AG08395 (cell line): ENCODE results near the gene SNX18.

Experiments used
- DNase-seq: peaks from one replicate; pipeline ENCODE4 v3.0.0; 2012; ENCODE audit warnings: mixed read lengths, low spot score

SNX18 gene

DNA sequence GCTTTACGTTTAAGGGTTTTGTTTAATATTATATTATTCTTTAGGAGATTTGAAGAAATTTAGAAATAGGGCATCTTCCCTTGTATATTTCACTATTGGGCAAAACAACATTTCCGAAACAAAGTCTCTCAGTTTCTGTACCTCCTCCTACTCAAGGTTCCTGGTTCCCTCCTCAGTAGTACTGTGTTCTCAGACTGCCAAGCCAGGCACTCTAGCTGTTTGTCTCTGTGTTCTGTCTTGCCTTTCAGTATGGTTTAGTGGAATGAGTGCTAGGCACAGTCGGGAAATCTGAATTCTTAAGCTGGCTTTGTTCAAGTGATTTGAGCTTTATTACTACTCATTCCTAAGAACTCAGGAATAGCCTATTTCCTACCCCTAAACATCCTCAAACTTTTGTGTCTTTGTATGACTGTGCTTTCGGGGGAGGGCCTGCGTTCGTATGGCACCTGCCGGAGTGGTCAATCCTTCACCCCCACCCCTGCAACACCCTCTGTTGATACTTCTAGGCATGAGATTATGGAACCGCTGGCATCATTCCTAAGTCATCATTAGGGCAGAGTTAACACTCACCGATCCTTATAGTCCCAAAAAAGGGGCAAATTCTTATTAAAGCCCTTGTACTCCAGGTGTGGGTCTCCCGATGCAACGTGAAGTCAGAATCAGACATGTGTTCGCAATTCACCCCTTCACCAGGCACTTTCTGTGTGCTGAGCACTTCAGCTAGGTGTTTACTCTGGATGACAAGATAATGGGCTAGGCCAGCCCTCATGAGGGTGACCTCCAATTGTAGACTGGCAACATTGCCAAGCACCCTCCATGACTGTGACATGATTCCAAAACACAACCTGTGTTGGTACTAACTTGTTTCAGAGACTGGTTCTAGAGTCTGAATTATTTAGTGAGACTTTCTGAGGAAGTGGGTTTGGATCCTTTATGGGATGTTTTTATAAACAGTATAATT, 24.5 kb downstream of the SNX18 start:
- DNase-seq = no peak

DNA sequence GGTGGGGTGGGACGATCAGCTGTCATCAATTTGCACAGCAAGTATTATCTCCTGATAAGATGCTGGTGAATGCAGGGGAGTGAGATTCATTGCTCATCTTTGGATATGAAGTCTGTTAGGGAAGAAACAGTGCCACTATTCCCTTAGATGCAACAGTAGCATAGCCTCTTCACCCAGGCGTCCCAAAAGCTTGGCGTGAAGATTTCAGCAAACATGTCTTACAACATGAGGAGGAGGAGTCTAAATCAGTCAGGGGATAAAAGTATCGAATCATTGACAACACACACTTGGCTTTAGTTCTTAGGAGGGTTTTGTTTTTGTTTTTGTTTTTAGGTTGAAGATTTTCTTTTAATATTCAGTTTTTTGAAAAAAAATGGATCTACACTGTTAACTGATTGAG, 26.5 kb downstream of the SNX18 start:
- DNase-seq = no peak

DNA sequence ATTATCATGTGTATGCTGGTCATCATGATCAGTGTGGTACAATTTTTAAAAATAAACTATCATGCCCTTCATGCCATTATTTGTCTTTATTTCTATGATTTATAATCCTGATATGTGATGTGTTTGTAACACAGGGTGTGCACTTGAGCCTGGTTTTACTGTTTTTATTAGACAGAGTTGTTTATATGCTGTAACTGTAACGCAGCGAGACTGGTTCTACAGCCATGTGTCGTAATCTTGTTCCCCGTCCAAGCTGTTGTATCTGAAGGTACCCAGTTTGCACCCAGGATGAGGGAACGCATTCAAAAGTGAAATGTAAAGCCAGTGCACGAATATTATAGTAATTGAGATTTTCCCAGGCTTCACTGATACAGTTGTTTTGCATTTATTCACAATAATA, 28.2 kb downstream of the SNX18 start:
- DNase-seq = no peak

DNA sequence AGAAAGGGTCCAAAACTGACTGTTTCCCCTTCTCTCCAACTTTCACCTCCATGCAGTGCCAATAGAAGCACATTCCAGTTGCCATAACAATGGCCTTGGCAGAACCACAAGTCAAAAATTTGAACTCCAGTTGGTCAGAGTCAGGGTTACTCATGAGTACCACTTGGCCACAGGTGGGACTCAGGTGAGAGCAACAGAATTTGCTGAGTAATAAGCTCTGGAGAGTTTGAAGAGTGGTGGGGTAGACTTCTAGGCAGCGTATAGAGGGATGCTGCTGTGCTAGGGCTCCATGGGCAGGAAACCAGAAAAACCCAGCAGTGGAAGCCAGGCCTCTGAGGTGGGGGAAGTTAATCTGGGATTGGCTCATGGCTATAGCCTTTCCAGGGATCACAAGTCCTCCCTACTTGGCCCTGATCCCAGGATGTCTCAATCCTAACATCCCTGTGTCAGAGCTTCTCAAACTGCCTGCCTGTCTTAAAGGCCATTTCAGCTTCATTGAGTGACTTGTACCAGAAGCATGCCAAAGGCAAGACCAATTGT, 30.2 kb downstream of the SNX18 start:
- DNase-seq = peak; percentile 78

DNA sequence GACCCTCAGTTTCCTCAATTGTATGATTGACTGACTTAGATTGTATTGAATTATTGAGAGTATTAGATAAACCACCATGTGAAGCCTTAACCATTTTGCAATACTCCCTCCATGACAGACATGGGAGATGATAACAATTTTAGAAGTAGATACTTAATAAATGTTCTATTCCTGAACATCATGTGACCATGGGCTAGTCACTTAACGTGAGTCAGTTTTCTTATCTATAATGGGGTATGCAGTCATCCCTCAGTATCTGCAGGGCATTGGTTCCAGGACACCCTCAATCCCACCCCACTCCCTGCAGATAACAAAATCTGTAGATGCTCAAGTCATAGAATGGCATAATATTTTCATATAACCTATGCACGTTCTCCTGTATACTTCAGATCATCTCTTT, 31.0 kb downstream of the SNX18 start:
- DNase-seq = no peak

DNA sequence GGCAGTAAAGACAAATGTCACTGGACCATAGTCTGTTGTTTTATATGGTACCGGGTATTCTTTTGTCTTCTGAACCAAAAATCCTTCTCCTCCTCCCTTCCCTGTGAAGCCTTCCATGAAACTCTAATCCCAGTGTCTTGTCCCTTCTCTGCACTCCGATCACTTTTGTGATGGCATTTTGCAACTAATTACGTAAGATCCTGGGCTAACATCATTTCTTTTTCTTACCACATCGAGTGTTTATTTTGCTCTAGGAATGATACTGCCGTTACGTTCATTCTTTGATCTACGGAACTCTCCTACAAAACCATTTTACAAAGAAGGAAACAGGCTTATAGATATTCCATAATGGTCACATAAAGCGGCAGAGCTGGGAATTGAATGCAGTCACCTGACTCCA, 33.7 kb downstream of the SNX18 start:
- no peak for DNase-seq

DNA sequence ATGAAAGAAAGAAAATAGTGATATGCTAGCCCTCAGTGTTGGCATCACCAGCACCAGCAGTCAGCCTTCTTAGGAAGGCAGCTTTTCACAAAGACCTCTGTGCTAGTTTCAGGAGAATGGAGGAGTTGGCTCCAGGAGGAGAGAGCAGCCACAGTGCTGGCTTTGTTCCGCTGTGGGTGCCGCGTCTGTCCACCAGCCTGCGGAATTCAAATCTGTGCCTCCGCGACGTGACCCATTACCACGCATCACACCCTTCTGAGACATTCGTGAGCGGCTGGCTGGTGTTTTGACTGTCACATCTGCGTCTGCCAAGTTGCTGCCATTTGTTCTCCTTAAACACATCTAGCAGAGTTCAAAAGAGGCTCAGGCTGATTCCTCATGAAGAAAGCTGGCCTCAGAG, 34.4 kb downstream of the SNX18 start:
- no peak for DNase-seq

DNA sequence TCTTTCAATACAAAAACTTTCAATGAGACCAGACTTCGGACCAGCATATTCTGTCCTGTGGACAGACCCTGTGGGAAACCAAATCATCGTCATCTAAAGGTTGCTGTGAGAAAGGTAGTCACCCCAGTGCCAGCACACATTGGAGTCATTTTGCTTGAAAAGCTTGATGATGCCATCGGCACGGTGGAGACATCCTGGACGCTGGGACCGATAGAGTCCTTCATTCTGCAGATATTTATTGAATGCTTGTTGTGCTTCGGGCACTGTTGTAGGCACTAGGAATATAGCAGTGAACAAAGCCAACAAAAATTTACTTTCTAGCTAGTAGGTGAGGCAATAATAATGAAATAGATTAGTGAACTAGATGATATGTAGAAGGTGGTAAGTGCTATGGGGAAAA, 34.9 kb downstream of the SNX18 start:
- DNase-seq = no peak

DNA sequence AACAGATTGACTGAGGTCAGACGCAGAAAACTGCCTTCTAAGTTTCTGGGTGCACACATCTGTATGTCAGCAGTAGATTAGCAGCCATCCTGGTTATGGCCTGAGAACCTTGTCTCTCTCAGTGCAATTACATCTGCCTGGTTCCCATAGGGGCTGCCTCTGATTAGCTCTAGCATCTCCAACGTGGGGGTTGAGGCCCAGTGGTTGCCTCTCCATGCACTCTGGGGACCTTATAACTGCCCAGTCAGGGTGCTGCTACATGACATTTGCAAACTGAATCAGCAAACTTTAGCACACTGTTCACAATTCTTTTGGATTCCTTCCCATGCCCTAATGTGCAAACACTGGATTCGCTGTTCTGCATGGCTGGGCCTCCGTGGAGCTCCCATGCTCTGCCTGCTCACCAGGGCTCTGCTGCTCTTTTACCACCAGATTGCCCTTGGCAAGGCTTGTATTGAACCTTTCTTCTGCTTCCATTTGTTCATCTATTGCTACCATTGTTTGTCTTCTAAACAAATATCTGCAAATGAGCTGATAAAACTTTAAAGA, 36.2 kb downstream of the SNX18 start:
- DNase-seq = no peak

DNA sequence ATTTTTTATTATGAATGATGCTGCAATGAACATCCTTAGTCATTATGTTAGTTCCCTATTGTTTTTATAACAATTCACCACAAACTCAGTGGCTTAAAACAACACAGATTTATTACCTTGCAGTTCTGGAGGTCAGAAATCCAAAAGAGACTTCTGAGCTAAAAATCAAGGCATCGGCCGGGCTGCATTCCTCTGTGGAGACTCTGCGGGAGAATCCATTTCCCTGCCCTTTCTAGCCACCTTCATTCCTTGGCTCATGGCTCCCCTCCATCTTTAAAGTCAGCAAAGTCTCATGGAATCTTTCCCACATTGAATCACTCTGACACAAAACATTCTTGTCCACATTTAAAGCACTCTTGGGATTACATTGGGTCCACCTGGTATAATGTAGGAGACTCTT, 38.6 kb downstream of the SNX18 start:
- no peak for DNase-seq

DNA sequence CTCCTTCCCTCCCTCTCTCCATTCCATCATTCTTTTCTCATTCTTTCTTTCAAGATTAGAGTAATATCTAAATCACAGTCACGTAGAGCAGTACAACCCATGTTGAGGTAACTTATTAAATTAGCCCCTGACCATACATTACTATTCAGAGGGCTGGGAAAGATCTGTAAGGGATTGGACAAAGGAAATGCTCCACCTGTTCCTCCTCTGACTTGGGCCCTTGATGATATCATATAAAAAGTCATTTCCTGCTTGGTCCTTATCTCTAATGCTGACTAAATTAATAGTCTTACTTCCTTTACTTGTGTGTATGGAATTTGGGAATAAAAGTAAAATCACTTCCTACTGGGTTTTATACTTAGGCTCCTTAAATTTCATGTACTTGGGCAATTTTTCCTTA, 40.8 kb downstream of the SNX18 start:
- DNase-seq = no peak

DNA sequence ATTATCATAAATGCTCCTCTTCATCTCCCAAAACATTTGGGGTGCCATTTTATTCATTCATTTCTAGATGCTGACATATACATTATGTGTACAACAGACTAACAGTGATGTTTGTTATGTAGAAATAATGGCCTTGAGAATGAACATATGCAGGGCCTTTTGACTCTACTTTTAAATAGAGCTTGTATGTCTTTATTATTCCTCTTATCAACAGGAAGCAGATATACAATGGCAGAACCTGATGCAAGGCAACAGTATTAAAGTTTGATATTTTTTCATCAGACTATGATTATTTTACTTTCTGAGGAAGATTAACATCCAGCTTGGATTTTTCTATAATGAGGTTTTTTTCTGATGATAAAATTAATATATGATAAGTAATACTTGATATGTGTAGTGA, 44.1 kb downstream of the SNX18 start:
- no peak for DNase-seq

DNA sequence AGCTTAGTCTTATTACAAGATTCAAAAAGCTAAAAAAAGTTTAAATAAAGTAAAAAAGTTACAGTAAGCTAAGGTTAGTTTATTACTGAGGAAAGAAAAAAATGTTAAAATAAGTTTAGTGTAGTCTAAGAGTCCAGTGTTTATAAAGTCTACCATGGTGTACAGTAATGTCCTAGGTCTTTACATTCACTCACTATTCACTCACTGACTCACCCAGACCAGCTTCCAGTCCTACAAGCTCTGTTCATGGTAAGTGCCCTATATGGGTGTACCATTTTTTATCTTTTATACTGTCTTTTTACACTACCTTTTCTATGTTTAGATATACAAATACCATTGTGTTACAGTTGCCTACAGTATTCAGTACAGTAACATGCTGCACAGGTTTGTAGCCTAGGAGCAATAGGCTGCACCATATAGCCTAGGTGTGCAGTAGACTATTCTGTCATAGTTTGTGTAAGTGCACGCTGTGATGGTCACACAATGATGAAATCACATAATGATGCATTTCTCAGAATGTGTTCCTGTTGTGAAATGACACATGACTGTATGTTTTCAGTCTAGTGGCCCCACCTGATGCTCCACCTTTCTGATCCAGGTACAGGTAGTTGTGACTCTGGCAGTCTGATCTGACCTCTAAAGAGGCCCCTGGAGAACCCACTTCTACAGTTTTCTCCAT, 45.7 kb downstream of the SNX18 start:
- DNase-seq = no peak

DNA sequence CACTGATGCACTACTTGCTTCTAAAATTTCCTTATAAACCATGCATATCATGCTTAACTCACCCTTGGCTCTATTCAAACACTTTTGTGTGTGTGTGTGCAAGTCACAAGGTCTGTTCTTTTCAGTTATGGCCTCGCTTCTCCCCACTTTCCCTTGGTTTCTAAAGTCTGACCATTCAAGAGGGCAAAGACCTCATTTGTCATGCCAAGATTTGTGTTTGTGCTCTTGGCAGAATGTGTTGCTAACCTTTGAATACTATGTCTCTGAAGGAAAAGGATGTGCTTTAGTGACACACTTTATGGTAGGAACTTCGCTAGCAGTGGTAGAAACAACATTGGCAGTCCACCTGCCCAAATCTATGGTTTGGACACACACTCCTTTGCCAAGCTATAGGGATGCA, 50.4 kb downstream of the SNX18 start:
- no peak for DNase-seq

DNA sequence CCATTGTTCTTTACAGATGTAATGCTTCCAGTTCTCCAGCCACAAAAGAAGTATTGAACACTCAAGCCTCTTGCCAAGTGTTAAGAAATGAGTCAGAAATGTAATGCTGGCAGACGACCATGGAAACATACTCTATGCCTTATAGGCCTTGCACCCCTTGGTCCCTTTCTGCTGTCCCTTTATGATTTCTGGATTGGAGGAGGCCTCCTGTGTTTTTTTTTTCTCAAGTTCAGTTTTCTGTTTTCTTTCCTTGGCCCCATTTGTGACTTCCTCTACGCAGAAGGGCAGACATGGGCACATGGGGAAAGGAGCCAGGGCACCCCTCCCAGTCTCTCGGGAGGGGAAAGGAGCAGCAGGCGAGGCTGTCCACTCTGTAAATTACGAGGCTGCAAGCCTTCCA, 53.4 kb downstream of the SNX18 start:
- peak; percentile 27 for DNase-seq

DNA sequence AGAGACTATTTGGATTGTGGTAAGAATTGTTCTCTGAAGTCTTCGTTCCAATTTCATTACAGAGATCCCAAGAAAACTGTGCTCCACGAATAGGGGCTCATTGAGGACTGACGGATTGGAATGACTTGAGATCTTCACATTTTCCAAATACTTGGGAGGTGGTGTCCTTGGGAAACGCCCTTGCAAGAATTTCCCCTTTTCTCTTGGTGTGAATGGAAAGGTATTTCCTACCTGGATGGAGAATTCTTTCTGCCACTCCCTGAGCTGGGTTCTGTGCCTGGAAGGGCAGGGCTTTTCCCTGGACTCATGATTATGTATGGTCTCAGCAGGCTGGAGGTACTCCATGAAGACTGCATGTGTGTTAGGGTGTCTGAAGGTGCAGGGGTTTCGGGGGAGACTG, 53.9 kb downstream of the SNX18 start:
- no peak for DNase-seq

DNA sequence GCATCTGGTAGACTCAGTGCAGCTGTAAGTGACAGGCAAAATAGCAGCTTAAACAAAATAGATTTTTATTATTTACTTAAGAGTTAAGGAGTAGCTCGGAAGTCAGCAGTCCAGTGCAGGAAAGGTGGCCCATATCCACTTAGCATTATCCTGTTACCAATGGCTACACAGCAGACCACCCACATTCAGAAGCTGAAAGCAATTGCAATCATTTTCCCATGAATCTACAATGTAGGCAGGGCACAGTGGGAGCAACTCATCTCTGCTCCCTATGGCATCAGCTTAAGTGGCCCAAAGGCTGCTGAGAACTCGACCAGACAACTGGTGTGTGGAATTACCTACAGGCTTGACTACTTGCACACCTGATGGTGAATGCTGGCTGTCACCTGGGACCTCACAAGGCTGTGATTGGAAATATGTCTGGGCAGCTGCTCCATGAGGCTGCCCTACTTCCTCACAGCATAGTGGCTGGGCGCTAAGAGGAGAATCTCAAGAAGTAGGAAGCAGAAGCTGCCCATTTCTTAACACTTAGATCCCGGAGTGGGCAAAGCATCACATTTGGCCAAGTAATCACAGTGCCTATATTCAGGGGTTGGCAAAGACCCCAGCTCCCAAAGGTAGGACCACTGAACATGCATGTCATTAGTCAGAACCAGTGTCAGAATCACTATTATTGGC, 56.4 kb downstream of the SNX18 start:
- DNase-seq = no peak

DNA sequence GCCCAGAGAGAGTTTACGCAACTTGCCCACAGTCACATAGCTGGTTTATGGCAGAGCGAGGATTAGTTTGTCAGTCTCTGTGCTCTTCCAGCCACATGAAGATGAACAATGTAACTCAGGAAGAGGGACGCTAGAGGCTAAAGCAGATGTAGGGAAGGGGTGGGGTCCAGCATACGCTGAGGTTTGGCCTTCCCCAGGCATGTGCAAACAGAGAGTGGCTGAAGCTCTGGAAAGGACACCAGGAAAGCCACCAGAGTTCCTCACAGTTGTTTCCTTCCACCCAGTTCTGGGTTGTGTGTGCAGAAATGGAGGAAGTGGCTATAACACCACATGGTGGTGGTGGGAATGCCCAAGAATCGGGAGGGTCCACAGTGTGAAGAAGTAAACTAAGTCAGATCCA, 60.0 kb downstream of the SNX18 start:
- DNase-seq = no peak

DNA sequence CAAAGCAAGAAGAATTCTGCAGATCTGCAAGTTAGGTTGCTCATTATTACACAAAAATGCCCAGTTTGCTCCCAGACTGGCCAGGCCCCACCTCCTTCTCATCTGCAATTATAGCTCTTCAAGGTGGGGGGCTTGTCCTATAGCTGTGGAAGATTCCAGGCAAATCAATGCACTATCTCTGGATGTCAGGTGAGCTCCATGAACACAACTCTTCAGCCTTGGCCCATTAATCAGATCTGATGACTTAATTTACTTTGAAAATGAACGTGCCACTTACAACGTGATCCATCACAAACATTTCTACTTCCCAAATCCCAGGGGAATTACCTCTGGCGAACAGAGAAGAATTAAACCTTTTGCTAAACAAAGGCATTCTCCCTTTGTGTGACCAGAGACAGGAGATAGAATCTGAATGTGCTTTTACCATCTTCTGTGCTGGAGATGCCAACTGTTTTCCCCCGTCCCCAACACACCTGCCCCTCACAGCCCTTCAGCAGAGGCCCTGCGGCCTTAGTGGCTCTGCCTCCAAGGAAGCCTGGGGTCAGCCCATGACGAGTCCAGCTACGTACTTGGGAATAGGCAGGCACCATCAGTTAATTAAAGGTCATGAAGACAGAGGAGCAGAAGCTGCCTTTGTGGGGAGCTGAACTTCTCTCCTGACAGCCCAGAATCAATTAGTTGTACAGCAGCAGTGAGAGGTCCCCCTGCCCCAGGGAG, 60.5 kb downstream of the SNX18 start:
- no peak for DNase-seq

DNA sequence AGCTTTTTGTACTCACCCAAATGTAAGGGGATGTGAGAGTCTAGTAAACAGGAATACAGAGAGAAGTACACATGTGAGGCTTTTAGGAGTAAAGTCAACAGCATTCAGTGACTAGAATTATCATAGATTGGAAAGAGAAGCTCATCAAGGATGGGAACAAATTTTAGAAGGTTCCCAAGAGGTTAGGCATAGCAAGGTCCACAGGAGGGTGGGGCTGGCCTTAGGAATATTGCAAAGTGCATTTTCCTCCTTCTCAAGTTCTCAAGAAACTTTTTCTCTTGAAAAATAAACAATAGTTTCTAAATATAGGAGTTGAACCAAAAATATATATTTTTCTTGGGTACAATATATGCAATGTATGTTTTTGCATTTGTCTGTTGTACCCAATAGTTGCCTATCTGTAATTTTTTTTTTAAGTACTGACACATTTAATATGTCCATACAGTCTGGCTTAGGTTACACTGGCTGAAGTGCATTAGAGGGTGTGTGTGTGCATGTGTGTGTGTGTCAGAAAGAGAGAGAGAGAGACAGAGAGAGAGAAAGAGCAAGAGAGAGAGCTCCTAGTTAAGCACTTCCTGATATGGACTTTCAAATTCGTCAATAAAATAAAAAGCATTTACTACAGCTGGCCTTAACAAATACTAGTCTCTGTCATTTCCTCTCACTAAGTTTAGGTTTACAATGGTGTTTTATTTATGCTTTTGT, 62.2 kb downstream of the SNX18 start:
- DNase-seq = no peak
